Activated naive CD4-positive, alpha-beta T cell treated with anti-CD3 and anti-CD28 coated beads for 36 hours (primary cell): ENCODE results near the gene PLG. TPM values are rescaled to one million over a fixed set of nuclear protein-coding genes. Genes with fewer than 3 reads are reported as not detected.
"Not testable (repeated sequence)": the region's sequence is repeated elsewhere in the genome, so short reads cannot be mapped to it uniquely, and the experiment has no call there.

Experiments
- CTCF ChIA-PET: fragments of 350-600 bp; sonication (Branson Sonifier 250); formaldehyde crosslinking; loops from one replicate; lab custom pipeline; 2021; ENCODE audit warnings: antibody characterized with exemption; lab: Charles Lee
- DNase-seq: peaks from one replicate; pipeline ENCODE4 v3.0.0-alpha.2; 2020
- H3K27ac Mint-ChIP-seq: one replicate; pipeline ENCODE4 v1.8.0; 2021; ENCODE audit warnings: mild to moderate bottlenecking, mixed read lengths
- H3K27me3 Mint-ChIP-seq: one replicate; pipeline ENCODE4 v1.8.0; 2021; ENCODE audit warnings: low read depth, mixed read lengths
- H3K36me3 Mint-ChIP-seq: one replicate; pipeline ENCODE4 v1.8.0; 2021; ENCODE audit warnings: low read depth, mixed read lengths
- H3K4me1 Mint-ChIP-seq: one replicate; pipeline ENCODE4 v1.8.0; 2021; ENCODE audit warnings: low read depth, mixed read lengths
- H3K4me3 Mint-ChIP-seq: one replicate; pipeline ENCODE4 v1.8.0; 2021; ENCODE audit warnings: mild to moderate bottlenecking, moderate library complexity, mixed read lengths
- H3K9me3 Mint-ChIP-seq: one replicate; pipeline ENCODE4 v1.8.0; 2021; ENCODE audit warnings: mixed read lengths
- intact Hi-C: fragments of 100-400 bp; cut with micrococcal nuclease; formaldehyde crosslinking; loops from one replicate; pipeline ENCODE4 v1.15.1; 2023
- total RNA-seq, 2 experiments: library from RNA; stranded (reverse); gene quantifications; one replicate each; pipeline ENCODE4 v1.2.3, GENCODE V29; 2021

Gene PLG
- total RNA-seq, 2 experiments from 2014 or later: not detected

- peaks cover 43% of the 10 kb centered on the region for H3K27me3 Mint-ChIP-seq
- H3K4me1 Mint-ChIP-seq: peaks cover 5% of the 10 kb centered on the region
- H3K4me3 Mint-ChIP-seq: no peak overlapping the region
- CTCF ChIA-PET: no interaction called here
- H3K36me3 Mint-ChIP-seq: no peaks in the 10 kb centered on the region
- H3K27ac Mint-ChIP-seq: no peak overlapping the region
- H3K9me3 Mint-ChIP-seq: peaks cover 6% of the 10 kb centered on the region
- intact Hi-C loops: loop anchor here (5.0 kb wide), 1 partner anchor 243 kb away; no protein-coding TSS in a partner anchor
- DNase-seq: no peak
Measured at GRCh38 chr6:160764847-160765246, 62.8 kb downstream of the PLG start.

GRCh38 chr6:160765412-160765811 lies 63.4 kb downstream of the PLG start:
- H3K36me3 Mint-ChIP-seq: no peaks in the 10 kb centered on the region
- H3K27ac Mint-ChIP-seq: no peak overlapping the region
- CTCF ChIA-PET: no interaction called here
- DNase-seq: no peak
- H3K9me3 Mint-ChIP-seq: peaks cover 6% of the 10 kb centered on the region
- no peak overlapping the region for H3K4me3 Mint-ChIP-seq
- intact Hi-C loops: loop anchor here (5.0 kb wide), 1 partner anchor 243 kb away; no protein-coding TSS in a partner anchor
- H3K27me3 Mint-ChIP-seq: peaks cover 43% of the 10 kb centered on the region
- H3K4me1 Mint-ChIP-seq: peaks cover 5% of the 10 kb centered on the region

- Mint-ChIP-seq H3K27me3 (peaks cover 43% of the 10 kb centered on the region), H3K4me3 (no peak overlapping the region), H3K36me3 (no peaks in the 10 kb centered on the region), H3K27ac (no peak overlapping the region), H3K9me3 (peaks cover 6% of the 10 kb centered on the region), H3K4me1 (peaks cover 5% of the 10 kb centered on the region)
- no peak for DNase-seq
- CTCF ChIA-PET: interaction anchor here (0.6 to 1.5 kb wide), 3 partner anchors 33 to 625 kb away, joined by 4 to 9 read pairs (median 5); no protein-coding TSS in a partner anchor
- intact Hi-C loops: loop anchor here (5.0 kb wide), 1 partner anchor 244 kb away; no protein-coding TSS in a partner anchor
Measured at GRCh38 chr6:160766657-160766988, 64.6 kb downstream of the PLG start.

GRCh38 chr6:160766989-160767646 lies 65.1 kb downstream of the PLG start:
- peak; percentile 56 for DNase-seq
- peak overlapping the region; percentile 61 for H3K4me3 Mint-ChIP-seq
- peaks cover 43% of the 10 kb centered on the region for H3K27me3 Mint-ChIP-seq
- CTCF ChIA-PET: interaction anchor here (0.6 to 1.5 kb wide), 4 partner anchors 33 to 625 kb away, joined by 3 to 9 read pairs (median 4); no protein-coding TSS in a partner anchor
- intact Hi-C loops: loop anchor here (1.0 to 5.0 kb wide), 2 partner anchors 34 to 245 kb away; no protein-coding TSS in a partner anchor
- peaks cover 6% of the 10 kb centered on the region for H3K9me3 Mint-ChIP-seq
- H3K4me1 Mint-ChIP-seq: peaks cover 5% of the 10 kb centered on the region
- no peak overlapping the region for H3K27ac Mint-ChIP-seq
- H3K36me3 Mint-ChIP-seq: no peaks in the 10 kb centered on the region

GRCh38 chr6:160767647-160768019 lies 65.6 kb downstream of the PLG start:
- Mint-ChIP-seq H3K27me3 (peaks cover 43% of the 10 kb centered on the region), H3K36me3 (no peaks in the 10 kb centered on the region), H3K4me1 (peaks cover 5% of the 10 kb centered on the region), H3K4me3 (no peak overlapping the region), H3K9me3 (peaks cover 2% of the 10 kb centered on the region), H3K27ac (no peak overlapping the region)
- CTCF ChIA-PET: interaction anchor here (0.6 to 1.5 kb wide), 2 partner anchors 34 to 461 kb away, joined by 3 to 9 read pairs; no protein-coding TSS in a partner anchor
- intact Hi-C loops: loop anchor here (1.0 to 5.0 kb wide), 2 partner anchors 34 to 245 kb away; no protein-coding TSS in a partner anchor
- no peak for DNase-seq

GRCh38 chr6:160768101-160768500 lies 66.1 kb downstream of the PLG start:
- peaks cover 5% of the 10 kb centered on the region for H3K4me1 Mint-ChIP-seq
- no peak overlapping the region for H3K27ac Mint-ChIP-seq
- H3K4me3 Mint-ChIP-seq: no peak overlapping the region
- no peaks in the 10 kb centered on the region for H3K36me3 Mint-ChIP-seq
- CTCF ChIA-PET: no interaction called here
- peaks cover 43% of the 10 kb centered on the region for H3K27me3 Mint-ChIP-seq
- no peak for DNase-seq
- H3K9me3 Mint-ChIP-seq: no peaks in the 10 kb centered on the region
- intact Hi-C loops: loop anchor here (5.0 kb wide), 1 partner anchor 246 kb away; no protein-coding TSS in a partner anchor

GRCh38 chr6:160774399-160774798 lies 72.4 kb downstream of the PLG start:
- H3K36me3 Mint-ChIP-seq: no peaks in the 10 kb centered on the region
- intact Hi-C loops: no loop called here
- no peak for DNase-seq
- no peaks in the 10 kb centered on the region for H3K9me3 Mint-ChIP-seq
- no peak overlapping the region for H3K4me3 Mint-ChIP-seq
- H3K4me1 Mint-ChIP-seq: no peaks in the 10 kb centered on the region
- CTCF ChIA-PET: interaction anchor here (1.6 kb wide), 1 partner anchor 40 kb away, joined by 6 read pairs; no protein-coding TSS in a partner anchor
- no peak overlapping the region for H3K27ac Mint-ChIP-seq
- peaks cover 5% of the 10 kb centered on the region for H3K27me3 Mint-ChIP-seq

GRCh38 chr6:160775792-160776580 lies 73.9 kb downstream of the PLG start:
- no peaks in the 10 kb centered on the region for H3K9me3 Mint-ChIP-seq
- CTCF ChIA-PET: interaction anchor here (0.6 to 1.6 kb wide), 2 partner anchors 42 to 642 kb away, joined by 4 to 6 read pairs; no protein-coding TSS in a partner anchor
- H3K27ac Mint-ChIP-seq: no peak overlapping the region
- intact Hi-C loops: no loop called here
- H3K4me1 Mint-ChIP-seq: no peaks in the 10 kb centered on the region
- DNase-seq: no peak
- H3K4me3 Mint-ChIP-seq: no peak overlapping the region
- H3K27me3 Mint-ChIP-seq: peaks cover 3% of the 10 kb centered on the region
- no peaks in the 10 kb centered on the region for H3K36me3 Mint-ChIP-seq

GRCh38 chr6:160779095-160779494 lies 77.1 kb downstream of the PLG start:
- H3K27ac Mint-ChIP-seq, H3K4me3 Mint-ChIP-seq, H3K4me1 Mint-ChIP-seq, H3K9me3 Mint-ChIP-seq, H3K27me3 Mint-ChIP-seq, CTCF ChIA-PET, DNase-seq, intact Hi-C loops, H3K36me3 Mint-ChIP-seq: not testable (repeated sequence)

- H3K4me1 Mint-ChIP-seq, DNase-seq, H3K36me3 Mint-ChIP-seq, H3K9me3 Mint-ChIP-seq, H3K27ac Mint-ChIP-seq, H3K27me3 Mint-ChIP-seq, CTCF ChIA-PET, H3K4me3 Mint-ChIP-seq, intact Hi-C loops: not testable (repeated sequence)
Measured at GRCh38 chr6:160780656-160781055, 78.6 kb downstream of the PLG start.

- H3K4me3 Mint-ChIP-seq: no peak overlapping the region
- CTCF ChIA-PET: no interaction called here
- peaks cover 10% of the 10 kb centered on the region for H3K27me3 Mint-ChIP-seq
- no peak for DNase-seq
- no peaks in the 10 kb centered on the region for H3K9me3 Mint-ChIP-seq
- H3K36me3 Mint-ChIP-seq: no peaks in the 10 kb centered on the region
- no peaks in the 10 kb centered on the region for H3K4me1 Mint-ChIP-seq
- intact Hi-C loops: no loop called here
- no peak overlapping the region for H3K27ac Mint-ChIP-seq
Measured at GRCh38 chr6:160781298-160781697, 79.3 kb downstream of the PLG start.

GRCh38 chr6:160782228-160782627 lies 80.2 kb downstream of the PLG start:
- DNase-seq: no peak
- CTCF ChIA-PET: no interaction called here
- peaks cover 11% of the 10 kb centered on the region for H3K27me3 Mint-ChIP-seq
- no peaks in the 10 kb centered on the region for H3K9me3 Mint-ChIP-seq
- no peak overlapping the region for H3K27ac Mint-ChIP-seq
- no peak overlapping the region for H3K4me3 Mint-ChIP-seq
- H3K36me3 Mint-ChIP-seq: no peaks in the 10 kb centered on the region
- intact Hi-C loops: no loop called here
- H3K4me1 Mint-ChIP-seq: no peaks in the 10 kb centered on the region
